T-cell (primary cell): ENCODE data around the gene DYNC1I1. TPM values are rescaled to one million over a fixed set of nuclear protein-coding genes. Genes with fewer than 3 reads are reported as not detected.

Source experiments
- ATAC-seq, 4 experiments: fragments of 200-7000 bp in 3 of 4; fragments of 150-1000 bp in 1 of 4; cut with Tn5 transposase; replicated peaks in 1 of 4; 1 replicate in 3 of 4; 2 replicates in 1 of 4; pipeline ENCODE4 v1.10.0; 2021; ENCODE audit warnings: moderate library complexity in 3 of 4, mild to moderate bottlenecking in 2 of 4, moderate number of reproducible peaks in 1 of 4
- CTCF ChIA-PET, 2 donors: fragments of 300-600 bp; sonication (Branson Sonifier 250); formaldehyde crosslinking; loops; one replicate each; lab custom pipeline; 2022; ENCODE audit warnings: antibody characterized with exemption in 2 of 2; lab: Charles Lee
- POLR2A ChIA-PET, 2 donors: fragments of 300-600 bp; sonication (Branson Sonifier 250); formaldehyde crosslinking; loops; one replicate each; lab custom pipeline; 2022; ENCODE audit warnings: antibody characterized with exemption in 2 of 2; lab: Charles Lee
- DNase-seq, 35 experiments: peaks; one replicate each; pipeline versions ENCODE4 v3.0.0 to v3.0.0-alpha.2; 2013 to 2023
- H3K27ac ChIP-seq: one replicate; pipeline ENCODE4 v1.5.1; 2013; ENCODE audit warnings: low read length
- H3K27me3 ChIP-seq, 2 experiments: replicated peaks in 1 of 2; 1 replicate in 1 of 2; 2 replicates in 1 of 2; pipeline versions ENCODE4 v1.6.1 to v1.7.0; 2013; ENCODE audit warnings: low read length in 1 of 2, mixed read lengths in 1 of 2; ENCODE audit not compliant: control insufficient read depth in 2 of 2, insufficient read depth in 2 of 2; ENCODE audit errors: extremely low read depth in 1 of 2
- H3K36me3 ChIP-seq, 2 donors: 1 replicate in 1 of 2; 2 replicates in 1 of 2; pipeline versions ENCODE4 v1.6.1 to v1.7.0; 2013; ENCODE audit warnings: low read length in 1 of 2; ENCODE audit not compliant: control insufficient read depth in 2 of 2, insufficient read depth in 1 of 2; ENCODE audit errors: extremely low read depth in 1 of 2
- H3K4me1 ChIP-seq, 2 experiments: 1 replicate in 1 of 2; 2 replicates in 1 of 2; pipeline versions ENCODE4 v1.6.1 to v1.7.0; 2013; ENCODE audit warnings: low read length in 2 of 2, mixed read lengths in 1 of 2; ENCODE audit not compliant: insufficient read depth in 2 of 2, control insufficient read depth in 1 of 2; ENCODE audit errors: extremely low read depth in 1 of 2
- H3K4me3 ChIP-seq, 2 donors: 1 replicate in 1 of 2; 2 replicates in 1 of 2; pipeline versions ENCODE4 v1.5.1 to v1.7.0; 2013; ENCODE audit warnings: mild to moderate bottlenecking in 2 of 2, low read length in 1 of 2, moderate library complexity in 1 of 2; ENCODE audit not compliant: control insufficient read depth in 1 of 2; ENCODE audit errors: extremely low read depth in 1 of 2
- H3K9me3 ChIP-seq: 2 replicates; pipeline ENCODE4 v1.7.0; 2013
- H3K27ac Mint-ChIP-seq, 2 donors: one replicate each; pipeline ENCODE4 v1.8.0; 2020 to 2021; ENCODE audit warnings: mild to moderate bottlenecking in 2 of 2, mixed read lengths in 2 of 2
- H3K27me3 Mint-ChIP-seq, 2 donors: one replicate each; pipeline ENCODE4 v1.8.0; 2021 to 2022; ENCODE audit warnings: mixed read lengths in 2 of 2
- H3K36me3 Mint-ChIP-seq: one replicate; pipeline ENCODE4 v1.8.0; 2021; ENCODE audit warnings: mixed read lengths
- H3K4me1 Mint-ChIP-seq, 3 donors: one replicate each; pipeline ENCODE4 v1.8.0; 2020 to 2022; ENCODE audit warnings: mixed read lengths in 3 of 3, mild to moderate bottlenecking in 1 of 3
- H3K4me3 Mint-ChIP-seq, 3 donors: one replicate each; pipeline ENCODE4 v1.8.0; 2020 to 2022; ENCODE audit warnings: mild to moderate bottlenecking in 3 of 3, mixed read lengths in 3 of 3, moderate library complexity in 3 of 3
- H3K9me3 Mint-ChIP-seq, 3 donors: one replicate each; pipeline ENCODE4 v1.8.0; 2020 to 2022; ENCODE audit warnings: mixed read lengths in 3 of 3
- WGBS: methylation state at CpG from one replicate; pipeline ENCODE4 v1.1.5; 2013; ENCODE audit warnings: missing lambda C conversion rate; ENCODE audit not compliant: insufficient coverage; 5-methylcytosine and 5-hydroxymethylcytosine counted together
- total RNA-seq, 35 experiments: library from RNA in 6 of 35; stranded (reverse) in 6 of 35; fragments of 120-200 nt in 1 of 35; gene quantifications; one replicate each; pipeline versions ENCODE4 v1.2.1 to v1.2.4 and lab custom pipeline; 2013 to 2026

DYNC1I1 gene
- total RNA-seq, 5 donors from 2014 or later (not counting 1 experiment from before 2014, with no cell fraction given) = 0.16 TPM; not detected in 4

DNA sequence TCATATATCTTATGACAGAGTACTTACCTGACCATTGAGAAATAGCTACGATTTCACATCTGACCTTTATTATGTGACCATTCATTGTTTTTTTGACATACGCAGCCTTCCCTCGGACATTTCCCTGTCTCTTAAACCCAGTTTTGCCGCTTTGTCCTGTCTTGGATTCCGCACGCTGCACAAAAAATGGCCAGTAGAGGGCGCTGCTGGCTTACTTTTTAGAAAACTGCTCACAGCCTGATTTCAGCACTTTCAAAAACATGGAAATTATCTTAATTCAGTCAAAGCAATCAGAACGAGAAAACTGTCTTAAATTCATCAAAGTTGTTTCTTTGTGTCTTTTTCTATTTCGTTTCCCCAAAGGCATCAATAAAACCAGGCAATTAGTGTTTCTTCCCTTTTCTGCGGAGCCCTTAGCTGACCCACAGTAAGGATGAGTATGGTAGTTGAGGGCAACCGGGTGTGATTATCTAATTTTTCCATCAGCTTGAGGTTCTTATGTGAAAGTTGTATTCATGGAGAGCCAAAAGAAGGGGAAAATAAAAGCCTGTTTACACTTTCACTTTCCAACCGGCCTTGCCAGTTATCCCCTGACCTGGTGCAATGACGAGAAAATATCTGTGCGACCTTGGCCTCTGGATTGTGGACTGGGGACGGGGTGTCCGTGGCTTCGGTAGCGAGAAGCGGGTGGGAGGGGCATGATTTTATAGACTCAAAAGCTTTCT is 144.4 kb downstream of the DYNC1I1 start:
- H3K36me3 ChIP-seq = no peaks in the 10 kb centered on the region
- no peaks in the 10 kb centered on the region for H3K9me3 Mint-ChIP-seq
- POLR2A ChIA-PET = no interaction called here
- CTCF ChIA-PET = interaction anchor here (0.5 to 4.7 kb wide), 9 partner anchors 8 to 1919 kb away, joined by 3 to 28 read pairs (median 6); no protein-coding TSS in a partner anchor
- no peaks in the 10 kb centered on the region for H3K36me3 Mint-ChIP-seq
- peaks cover 0 to 3% of the 10 kb centered on the region in 2 experiments for H3K27me3 ChIP-seq
- WGBS = 4% methylated on average over 6 of the region's 19 CpGs
- no peak overlapping the region for H3K4me3 Mint-ChIP-seq
- H3K9me3 ChIP-seq = no peaks in the 10 kb centered on the region
- DNase-seq = peak; percentile 8 to 77 (median 58)
- no peak overlapping the region for H3K27ac Mint-ChIP-seq
- H3K4me1 ChIP-seq = no peaks in the 10 kb centered on the region
- H3K27ac ChIP-seq = no peak overlapping the region
- peaks cover 23% of the 10 kb centered on the region in 2 donors for H3K27me3 Mint-ChIP-seq
- peaks cover 0 to 4% (median 2%) of the 10 kb centered on the region in 3 donors for H3K4me1 Mint-ChIP-seq
- H3K4me3 ChIP-seq = no peak overlapping the region
- ATAC-seq = peak in 1 of 4 experiments; percentile 49

DNA sequence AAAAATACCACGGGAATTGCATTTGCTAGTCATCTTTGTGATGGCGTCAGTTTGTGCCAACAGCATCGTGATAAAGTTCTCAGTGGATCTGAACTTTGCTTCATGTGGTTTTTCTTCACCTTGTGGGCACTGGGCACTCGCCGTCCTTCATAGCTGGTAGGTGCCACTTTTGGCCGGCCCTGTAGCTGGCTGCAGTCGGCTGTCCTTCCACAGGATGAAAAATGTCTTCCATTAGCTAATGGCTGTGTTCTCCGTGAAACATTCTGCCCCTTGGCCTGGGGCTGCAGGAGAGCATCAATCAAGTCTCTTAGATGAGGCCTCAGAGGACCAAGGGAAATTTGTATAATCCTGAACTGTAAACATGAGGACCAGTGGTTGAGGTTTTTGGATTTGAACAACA is 145.3 kb downstream of the DYNC1I1 start:
- Mint-ChIP-seq H3K27me3 (peaks cover 23% of the 10 kb centered on the region in 2 donors), H3K27ac (no peak overlapping the region), H3K9me3 (no peaks in the 10 kb centered on the region), H3K36me3 (no peaks in the 10 kb centered on the region), H3K4me1 (peaks cover 0 to 4% (median 2%) of the 10 kb centered on the region in 3 donors), H3K4me3 (no peak overlapping the region)
- ChIA-PET CTCF (interaction anchor here (0.6 to 4.7 kb wide), 7 partner anchors 8 to 1918 kb away, joined by 3 to 28 read pairs (median 6); no protein-coding TSS in a partner anchor), POLR2A (interaction anchor here in 1 of 2 donors (0.6 kb wide), 1 partner anchor 1128 kb away, joined by 3 read pairs; no protein-coding TSS in a partner anchor)
- WGBS = 85% methylated on average over 8 of the region's 8 CpGs
- Histone ChIP-seq H3K4me1 (no peaks in the 10 kb centered on the region), H3K4me3 (no peak overlapping the region), H3K36me3 (no peaks in the 10 kb centered on the region), H3K27ac (no peak overlapping the region), H3K27me3 (peaks cover 0 to 3% of the 10 kb centered on the region in 2 experiments), H3K9me3 (no peaks in the 10 kb centered on the region)
- no peak for ATAC-seq
- no peak for DNase-seq

DNA sequence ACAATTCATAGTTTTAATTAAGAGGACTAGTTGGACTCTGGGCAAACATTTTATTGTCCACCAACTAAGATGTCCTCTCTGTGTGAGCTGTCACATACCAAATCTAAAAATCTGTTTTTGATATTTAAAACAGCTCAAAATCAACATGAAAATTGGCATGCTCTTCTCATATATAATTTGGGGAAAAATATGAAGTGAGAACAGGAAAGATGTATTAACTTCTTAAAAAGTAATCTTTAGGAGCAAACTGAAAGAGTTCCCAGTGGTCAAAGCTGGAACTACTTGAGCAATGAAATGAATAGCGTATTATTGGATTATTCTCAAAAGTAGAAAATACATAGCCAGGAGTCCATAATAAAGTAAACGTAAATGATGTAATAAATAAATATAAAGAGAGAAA is 147.2 kb downstream of the DYNC1I1 start:
- ATAC-seq (no peak), DNase-seq (no peak)
- Histone ChIP-seq H3K4me3 (no peak overlapping the region), H3K27ac (no peak overlapping the region), H3K36me3 (no peaks in the 10 kb centered on the region), H3K9me3 (no peaks in the 10 kb centered on the region), H3K4me1 (no peaks in the 10 kb centered on the region), H3K27me3 (peaks cover 0 to 3% of the 10 kb centered on the region in 2 experiments)
- CTCF ChIA-PET = interaction anchor here (0.8 to 4.7 kb wide), 4 partner anchors 16 to 1108 kb away, joined by 3 to 28 read pairs (median 4); no protein-coding TSS in a partner anchor
- WGBS = no CpG with 5 or more reads among the region's 2 CpGs
- no peak overlapping the region for H3K27ac Mint-ChIP-seq
- no peak overlapping the region for H3K4me3 Mint-ChIP-seq
- POLR2A ChIA-PET = no interaction called here
- peaks cover 0 to 4% (median 2%) of the 10 kb centered on the region in 3 donors for H3K4me1 Mint-ChIP-seq
- H3K9me3 Mint-ChIP-seq = no peaks in the 10 kb centered on the region
- H3K27me3 Mint-ChIP-seq = peaks cover 13 to 17% of the 10 kb centered on the region in 2 donors
- no peaks in the 10 kb centered on the region for H3K36me3 Mint-ChIP-seq

DNA sequence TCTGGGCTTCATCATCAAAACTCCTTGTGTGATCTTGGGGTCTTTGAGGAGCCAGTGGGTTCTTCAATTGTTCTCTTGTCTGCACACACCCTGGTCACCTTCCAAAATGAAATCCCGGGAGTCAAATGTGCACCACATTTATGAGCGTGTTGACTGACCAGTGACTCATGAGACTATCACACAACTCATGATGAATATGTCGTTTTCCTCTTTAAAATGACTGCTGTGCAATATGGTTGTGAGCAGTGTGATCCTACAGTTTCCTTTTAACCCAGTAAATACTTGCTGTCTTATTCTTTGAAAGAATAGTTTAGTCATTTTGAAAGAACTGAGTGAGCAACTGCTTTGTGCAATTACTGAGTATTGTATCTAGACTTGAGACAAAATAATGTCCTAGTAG is 149.2 kb downstream of the DYNC1I1 start:
- ATAC-seq = no peak
- H3K27me3 ChIP-seq = peaks cover 0 to 3% of the 10 kb centered on the region in 2 experiments
- H3K4me3 Mint-ChIP-seq = no peak overlapping the region

DNA sequence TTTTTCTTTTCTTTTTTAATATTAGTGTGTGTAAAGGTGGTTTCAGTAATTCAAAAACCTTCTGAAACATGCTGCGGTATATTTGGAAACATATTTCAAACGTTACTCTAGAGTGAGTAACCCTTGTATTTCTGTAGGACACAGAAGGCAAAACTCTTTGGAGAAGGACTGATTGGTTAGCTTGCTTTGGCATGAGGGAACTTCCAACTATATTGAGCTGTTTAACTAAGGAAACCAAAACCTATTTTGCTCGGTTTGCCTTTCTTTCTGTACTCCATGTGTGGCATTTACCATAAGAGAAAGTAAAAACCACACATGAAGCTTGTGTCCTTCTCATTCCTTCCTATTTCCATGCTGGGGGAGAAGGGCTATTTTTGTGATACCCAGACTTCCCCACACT is 149.8 kb downstream of the DYNC1I1 start:
- Histone ChIP-seq H3K9me3 (no peaks in the 10 kb centered on the region), H3K4me3 (no peak overlapping the region), H3K27me3 (peaks cover 0 to 3% of the 10 kb centered on the region in 2 experiments), H3K36me3 (no peaks in the 10 kb centered on the region), H3K27ac (no peak overlapping the region), H3K4me1 (no peaks in the 10 kb centered on the region)
- H3K9me3 Mint-ChIP-seq = no peaks in the 10 kb centered on the region
- DNase-seq (no peak), ATAC-seq (no peak)
- no peak overlapping the region for H3K27ac Mint-ChIP-seq
- CTCF ChIA-PET = interaction anchor here (0.6 to 1.1 kb wide), 2 partner anchors 81 to 1105 kb away, joined by 3 to 4 read pairs; no protein-coding TSS in a partner anchor
- no peak overlapping the region for H3K4me3 Mint-ChIP-seq
- H3K36me3 Mint-ChIP-seq = no peaks in the 10 kb centered on the region
- peaks cover 4 to 13% of the 10 kb centered on the region in 2 donors for H3K27me3 Mint-ChIP-seq
- no peaks in the 10 kb centered on the region for H3K4me1 Mint-ChIP-seq
- WGBS = no CpG with 5 or more reads among the region's 3 CpGs
- POLR2A ChIA-PET = no interaction called here

More for the DNA sequence above, 149.2 kb downstream of the DYNC1I1 start:
- 67% methylated on average over 1 of the region's 3 CpGs for WGBS
- no peak for DNase-seq
- Mint-ChIP-seq H3K4me1 (peaks cover 0 to 2% (median under 1%) of the 10 kb centered on the region in 3 donors), H3K27me3 (peaks cover 5 to 13% of the 10 kb centered on the region in 2 donors), H3K36me3 (no peaks in the 10 kb centered on the region), H3K27ac (no peak overlapping the region), H3K9me3 (no peaks in the 10 kb centered on the region)
- Histone ChIP-seq H3K4me1 (no peaks in the 10 kb centered on the region), H3K27ac (no peak overlapping the region), H3K4me3 (no peak overlapping the region), H3K36me3 (no peaks in the 10 kb centered on the region), H3K9me3 (no peaks in the 10 kb centered on the region)
- CTCF ChIA-PET = interaction anchor here in 1 of 2 donors (0.6 kb wide), 1 partner anchor 82 kb away, joined by 3 read pairs; no protein-coding TSS in a partner anchor
- POLR2A ChIA-PET = no interaction called here

DNA sequence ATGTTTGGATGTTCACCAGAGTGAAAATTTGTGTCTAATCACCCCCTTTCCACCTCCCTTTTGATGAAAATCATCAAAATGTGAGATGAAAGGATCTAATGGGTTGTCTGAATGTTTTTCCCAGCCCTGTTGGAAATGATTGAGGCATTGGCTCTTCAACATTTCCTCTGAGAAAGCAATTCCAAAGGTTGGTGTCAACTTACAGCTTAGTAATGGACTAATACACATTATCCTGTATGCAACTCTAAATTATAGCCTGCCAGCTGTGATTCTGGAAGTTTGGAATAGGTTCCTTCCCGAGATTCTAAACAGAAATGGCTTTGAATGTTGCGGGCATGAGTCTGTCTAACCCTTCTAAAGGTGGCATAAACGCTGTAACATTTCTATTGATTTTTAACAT is 152.9 kb downstream of the DYNC1I1 start:
- Histone ChIP-seq H3K4me1 (no peaks in the 10 kb centered on the region), H3K27me3 (peaks cover 2% of the 10 kb centered on the region in 2 experiments), H3K27ac (no peak overlapping the region), H3K36me3 (no peaks in the 10 kb centered on the region), H3K4me3 (no peak overlapping the region), H3K9me3 (no peaks in the 10 kb centered on the region)
- Mint-ChIP-seq H3K9me3 (no peaks in the 10 kb centered on the region), H3K27ac (no peak overlapping the region), H3K4me1 (no peaks in the 10 kb centered on the region), H3K27me3 (peaks cover 4 to 14% of the 10 kb centered on the region in 2 donors), H3K4me3 (no peak overlapping the region), H3K36me3 (no peaks in the 10 kb centered on the region)
- WGBS = no CpG with 5 or more reads among the region's 3 CpGs
- DNase-seq (no peak), ATAC-seq (no peak)
- POLR2A ChIA-PET = no interaction called here
- CTCF ChIA-PET = interaction anchor here (0.7 to 1.7 kb wide), 2 partner anchors 10 to 1134 kb away, joined by 3 to 6 read pairs; no protein-coding TSS in a partner anchor
